Stimulated activated CD8-positive, alpha-beta memory T cell treated with anti-CD3 and anti-CD28 coated beads, Interleukin-4, amount 100 ng/mL, for 48 hours (primary cell): Measurements from ENCODE around the gene NAA25.
A peak's percentile ranks its signal among the peaks of the same experiment; 100 is the strongest.
"Not testable (repeated sequence)": the region's sequence is repeated elsewhere in the genome, so short reads cannot be mapped to it uniquely, and the experiment has no call there.

Experiments used
- DNase-seq: peaks from one replicate; pipeline ENCODE4 v3.0.0-alpha.2; 2020

Gene NAA25

GRCh38 chr12:112116232-112117060 is 7.9 kb upstream of the NAA25 start:
- no peak for DNase-seq

- no peak for DNase-seq
Observed at GRCh38 chr12:112115259-112116045, 6.9 kb upstream of the NAA25 start.

GRCh38 chr12:112112409-112113133 is 4.0 kb upstream of the NAA25 start:
- peak; percentile 24 for DNase-seq

GRCh38 chr12:112111931-112112330 is 3.3 kb upstream of the NAA25 start:
- no peak for DNase-seq

GRCh38 chr12:112110787-112111662 is 2.4 kb upstream of the NAA25 start:
- not testable (repeated sequence) for DNase-seq

- peak; percentile 60 for DNase-seq
Observed at GRCh38 chr12:112107306-112108201, 1.0 kb downstream of the NAA25 start.

- DNase-seq = no peak
Observed at GRCh38 chr12:112105891-112106290, 2.7 kb downstream of the NAA25 start.

- no peak for DNase-seq
Observed at GRCh38 chr12:112103758-112104503, 4.7 kb downstream of the NAA25 start.

GRCh38 chr12:112102746-112103145 is 5.8 kb downstream of the NAA25 start:
- DNase-seq = not testable (repeated sequence)

GRCh38 chr12:112102127-112102526 is 6.5 kb downstream of the NAA25 start:
- no peak for DNase-seq

- DNase-seq = not testable (repeated sequence)
Observed at GRCh38 chr12:112100500-112100899, 8.1 kb downstream of the NAA25 start.

- no peak for DNase-seq
Observed at GRCh38 chr12:112097641-112098040, 10.9 kb downstream of the NAA25 start.

- DNase-seq = no peak
Observed at GRCh38 chr12:112096667-112097066, 11.9 kb downstream of the NAA25 start.

GRCh38 chr12:112096070-112096469 is 12.5 kb downstream of the NAA25 start:
- DNase-seq = no peak

- no peak for DNase-seq
Observed at GRCh38 chr12:112091563-112091962, 17.0 kb downstream of the NAA25 start.

- no peak for DNase-seq
Observed at GRCh38 chr12:112087851-112088250, 20.7 kb downstream of the NAA25 start.

- DNase-seq = no peak
Observed at GRCh38 chr12:112087055-112087850, 21.3 kb downstream of the NAA25 start.

GRCh38 chr12:112066566-112066965 is 42.0 kb downstream of the NAA25 start:
- no peak for DNase-seq

GRCh38 chr12:112063273-112063672 is 45.3 kb downstream of the NAA25 start:
- DNase-seq = no peak

- DNase-seq = no peak
Observed at GRCh38 chr12:112061137-112061536, 47.4 kb downstream of the NAA25 start.
